Measurements from ENCODE around the gene STXBP6.
"Not testable (repeated sequence)": the region's sequence is repeated elsewhere in the genome, so short reads cannot be mapped to it uniquely, and the experiment has no call there.

Gene STXBP6

GRCh38 chr14:24838945-24839616 lies 210.9 kb downstream of the STXBP6 start:
- DNase-seq (ENCODE audit: low read depth in 2 of 2, low spot score in 1 of 2), result no peak

GRCh38 chr14:24837280-24838046 lies 212.5 kb downstream of the STXBP6 start:
- DNase-seq (ENCODE audit: low read depth in 2 of 2, low spot score in 1 of 2), result no peak

- DNase-seq (ENCODE audit: low read depth in 2 of 2, low spot score in 1 of 2), result not testable (repeated sequence)
These were observed 213.6 kb downstream of the STXBP6 start for GRCh38 chr14:24836324-24836723.

- DNase-seq (ENCODE audit: low read depth in 2 of 2, low spot score in 1 of 2), result no peak
These were observed 215.0 kb downstream of the STXBP6 start for GRCh38 chr14:24834956-24835355.

GRCh38 chr14:24833385-24833784 lies 216.6 kb downstream of the STXBP6 start:
- DNase-seq (ENCODE audit: low read depth in 2 of 2, low spot score in 1 of 2), result no peak

- DNase-seq (ENCODE audit: low read depth in 2 of 2, low spot score in 1 of 2), result no peak
These were observed 218.3 kb downstream of the STXBP6 start for GRCh38 chr14:24831677-24832076.

DNA sequence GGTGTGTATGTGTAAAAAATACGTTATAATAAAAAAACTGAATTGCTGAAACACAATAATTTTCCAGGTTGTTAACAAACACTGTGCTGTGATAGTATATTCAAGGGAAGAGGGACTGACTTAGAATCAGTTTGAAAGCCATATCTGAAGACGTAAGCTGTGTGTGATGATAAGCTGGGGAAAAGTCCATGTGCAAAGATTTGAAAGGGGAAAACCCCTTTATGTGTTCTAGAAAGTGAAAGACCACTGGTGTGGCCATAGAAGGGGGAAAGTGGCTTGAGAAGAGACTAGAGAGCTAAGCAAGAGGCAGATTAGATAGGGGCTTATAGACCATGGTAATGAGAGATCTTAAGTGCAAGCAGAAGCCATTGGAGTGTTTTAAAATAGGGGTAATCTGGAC lies 220.1 kb downstream of the STXBP6 start:
- no peak for DNase-seq (ENCODE audit: low read depth in 2 of 2, low spot score in 1 of 2)

- DNase-seq (ENCODE audit: low read depth in 2 of 2, low spot score in 1 of 2), result no peak
These were observed 221.5 kb downstream of the STXBP6 start for GRCh38 chr14:24828486-24828885.

DNA sequence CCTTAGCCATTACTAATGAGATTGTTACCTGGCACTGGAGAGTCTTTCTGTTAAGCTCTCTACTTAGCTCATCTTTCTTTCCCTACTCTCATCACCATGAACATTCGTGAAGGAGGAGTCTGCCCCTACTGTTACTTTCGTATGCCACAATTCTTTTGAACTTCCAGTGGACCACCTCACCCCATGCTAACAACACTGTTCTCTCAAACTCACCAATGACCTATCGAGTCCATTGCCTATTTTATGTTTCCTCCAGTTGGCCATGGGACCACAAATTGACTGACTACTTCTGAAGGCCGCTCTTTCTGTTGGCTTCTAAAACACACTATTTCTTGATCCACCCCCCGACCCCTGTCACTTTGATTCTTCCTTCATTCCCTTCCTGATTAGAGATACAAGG lies 223.6 kb downstream of the STXBP6 start:
- no peak for DNase-seq (ENCODE audit: low read depth in 2 of 2, low spot score in 1 of 2)

GRCh38 chr14:24820616-24821015 lies 229.3 kb downstream of the STXBP6 start:
- no peak for DNase-seq (ENCODE audit: low read depth in 2 of 2, low spot score in 1 of 2)

GRCh38 chr14:24818823-24819341 lies 231.1 kb downstream of the STXBP6 start:
- no peak for DNase-seq (ENCODE audit: low read depth in 2 of 2, low spot score in 1 of 2)

- no peak for DNase-seq (ENCODE audit: low read depth in 2 of 2, low spot score in 1 of 2)
These were observed 231.7 kb downstream of the STXBP6 start for GRCh38 chr14:24818058-24818822.

DNA sequence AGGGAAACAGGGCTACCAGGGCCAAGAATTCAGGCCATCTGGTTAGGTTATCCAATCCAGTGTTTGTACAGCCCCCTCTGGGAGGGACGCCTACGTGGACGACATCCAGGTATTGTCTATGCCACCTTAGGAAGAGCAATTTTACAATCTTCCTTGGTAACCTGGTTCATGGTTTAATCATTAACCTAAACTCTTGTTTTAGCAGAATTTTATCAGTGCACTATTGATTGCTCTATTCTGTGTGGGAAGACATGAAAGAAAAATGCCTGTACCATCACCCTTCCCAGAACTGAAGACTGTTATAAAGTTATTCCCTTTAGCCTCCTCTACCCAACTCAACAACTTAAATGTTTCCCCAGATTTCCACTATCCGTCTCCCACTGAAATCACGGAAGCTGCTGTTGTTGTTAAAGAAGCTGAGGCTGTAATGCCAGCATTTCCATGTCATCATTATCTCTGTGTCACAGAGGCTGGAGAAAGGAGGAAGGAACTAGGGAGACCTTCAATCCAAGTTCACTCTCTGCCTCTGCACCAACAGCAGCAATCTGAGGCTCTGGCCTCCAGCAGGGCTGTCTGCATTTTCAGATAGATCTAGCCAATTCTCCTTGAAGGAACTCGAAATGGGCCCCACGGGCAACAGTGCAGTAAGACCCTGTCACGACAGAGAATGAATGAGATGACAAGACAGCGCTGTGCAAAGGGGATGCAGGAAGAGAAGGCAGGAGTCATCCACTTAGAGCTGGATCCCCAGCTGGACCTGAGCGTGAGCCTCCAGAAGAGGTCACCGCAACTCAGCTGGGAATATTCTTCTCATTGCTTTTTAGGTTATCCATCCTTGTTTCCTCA lies 232.5 kb downstream of the STXBP6 start:
- no peak for DNase-seq (ENCODE audit: low read depth in 2 of 2, low spot score in 1 of 2)

DNA sequence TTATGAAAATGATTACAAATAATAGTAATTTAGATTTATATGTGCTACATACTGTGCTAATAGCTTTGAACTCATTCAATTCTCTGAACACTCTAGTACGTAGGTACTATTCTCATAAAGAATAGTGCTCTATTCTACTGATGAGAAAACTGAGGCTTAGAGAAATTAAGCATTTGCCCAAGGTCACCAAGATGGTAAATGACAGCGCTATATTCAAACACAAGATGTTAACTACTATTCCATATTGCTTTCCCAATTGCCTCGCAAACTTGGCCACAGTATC lies 233.1 kb downstream of the STXBP6 start:
- DNase-seq (ENCODE audit: low read depth in 2 of 2, low spot score in 1 of 2), result no peak

DNA sequence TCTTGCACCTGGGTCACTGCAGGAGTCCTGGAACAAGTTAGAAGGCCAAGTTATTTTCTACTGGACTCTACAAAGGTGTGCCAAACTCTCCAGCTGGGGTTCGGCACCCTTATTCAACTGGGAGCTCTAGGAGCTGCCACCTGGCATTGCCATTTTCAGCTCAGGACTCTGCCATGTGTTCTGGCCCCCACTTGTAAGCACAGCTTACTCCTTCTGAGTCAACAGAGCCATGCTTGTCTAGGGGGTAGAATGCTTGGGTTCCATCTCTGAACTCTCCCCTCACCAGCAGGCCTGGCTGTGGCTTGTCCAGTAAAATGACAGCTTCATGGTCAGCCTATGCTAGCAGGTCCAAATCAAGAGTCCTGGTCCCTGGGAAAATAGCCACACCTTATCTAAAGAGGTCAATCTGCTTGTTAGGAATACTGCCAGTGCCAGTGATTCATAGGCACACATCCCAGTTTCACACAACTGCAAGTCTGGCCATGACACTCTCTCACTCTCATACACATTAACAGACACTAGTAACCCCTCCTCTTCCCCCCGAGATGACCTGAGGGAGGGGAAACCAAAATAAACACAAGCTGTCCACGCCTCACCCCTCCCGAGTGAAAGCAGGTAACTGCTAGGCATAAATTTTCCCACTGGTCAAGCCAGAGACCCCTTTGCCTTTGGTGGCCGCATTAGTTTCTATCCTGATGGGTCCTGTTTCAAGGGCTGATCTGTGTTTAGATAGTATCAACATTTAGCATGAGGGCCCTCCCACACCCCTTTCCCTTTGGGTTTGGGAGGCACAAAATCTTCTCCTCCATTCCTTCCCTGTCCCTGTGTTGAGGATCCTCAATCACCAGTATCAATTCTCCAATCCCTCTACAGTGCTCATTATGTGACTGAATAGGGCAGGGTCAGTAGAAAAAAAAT lies 233.7 kb downstream of the STXBP6 start:
- DNase-seq (ENCODE audit: low read depth in 2 of 2, low spot score in 1 of 2), result no peak

DNA sequence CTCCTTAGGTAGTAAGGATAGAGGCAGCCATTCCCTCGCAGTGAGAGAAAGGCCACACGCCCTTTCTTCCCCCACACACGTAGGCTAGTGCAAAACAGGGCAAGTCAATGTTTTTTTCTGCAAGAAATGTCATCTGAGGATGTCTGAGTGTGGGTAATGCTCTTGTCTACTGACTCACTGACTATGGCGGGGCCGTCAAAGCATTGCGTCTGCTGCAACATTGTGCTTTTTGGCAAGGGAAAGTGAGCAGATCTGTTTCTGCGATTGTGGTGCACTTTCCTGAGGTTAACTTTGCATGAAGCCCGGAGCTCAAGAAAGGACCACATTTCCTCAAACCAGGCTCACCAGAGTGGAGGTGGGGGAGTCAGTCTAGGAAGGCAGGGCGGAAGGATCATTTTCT lies 234.4 kb downstream of the STXBP6 start:
- no peak for DNase-seq (ENCODE audit: low read depth in 2 of 2, low spot score in 1 of 2)

DNA sequence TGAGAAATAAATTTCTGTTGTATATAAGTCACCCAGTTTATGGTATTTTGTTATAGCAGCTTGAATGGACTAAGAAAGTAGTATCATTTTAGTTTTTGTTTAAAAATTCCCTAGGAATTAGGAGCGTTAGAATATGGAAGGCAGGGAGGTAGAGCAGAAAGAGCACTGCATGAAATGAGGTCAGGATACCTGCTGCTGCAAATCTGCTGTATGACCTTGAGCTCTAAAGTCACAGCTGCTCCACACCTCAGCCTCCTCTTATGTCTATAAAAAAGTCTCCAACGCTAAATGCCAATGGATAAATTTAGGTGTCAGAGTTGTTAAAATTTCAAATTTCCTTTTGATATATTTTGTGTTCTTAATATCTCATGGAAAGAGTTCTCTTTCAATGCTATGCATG lies 235.0 kb downstream of the STXBP6 start:
- no peak for DNase-seq (ENCODE audit: low read depth in 2 of 2, low spot score in 1 of 2)

DNA sequence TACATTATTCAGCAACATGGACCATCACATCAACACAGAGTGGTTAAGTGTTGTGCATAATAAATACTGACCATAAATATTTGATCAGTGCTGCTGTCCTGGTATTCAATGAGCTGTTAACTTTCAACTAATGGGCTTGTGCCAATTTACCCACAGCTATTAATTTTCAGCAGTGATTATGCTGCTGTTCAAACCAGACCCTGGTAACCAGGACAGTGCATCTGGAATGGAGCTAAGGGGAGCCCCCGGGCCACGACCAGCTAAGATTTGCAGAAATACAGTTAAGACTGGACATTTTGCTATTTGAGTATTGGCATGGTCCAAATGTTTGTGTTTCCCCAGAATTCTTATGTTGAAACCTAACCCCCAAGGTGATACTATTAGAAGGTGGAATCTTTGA lies 235.6 kb downstream of the STXBP6 start:
- DNase-seq (ENCODE audit: low read depth in 2 of 2, low spot score in 1 of 2), result no peak

DNA sequence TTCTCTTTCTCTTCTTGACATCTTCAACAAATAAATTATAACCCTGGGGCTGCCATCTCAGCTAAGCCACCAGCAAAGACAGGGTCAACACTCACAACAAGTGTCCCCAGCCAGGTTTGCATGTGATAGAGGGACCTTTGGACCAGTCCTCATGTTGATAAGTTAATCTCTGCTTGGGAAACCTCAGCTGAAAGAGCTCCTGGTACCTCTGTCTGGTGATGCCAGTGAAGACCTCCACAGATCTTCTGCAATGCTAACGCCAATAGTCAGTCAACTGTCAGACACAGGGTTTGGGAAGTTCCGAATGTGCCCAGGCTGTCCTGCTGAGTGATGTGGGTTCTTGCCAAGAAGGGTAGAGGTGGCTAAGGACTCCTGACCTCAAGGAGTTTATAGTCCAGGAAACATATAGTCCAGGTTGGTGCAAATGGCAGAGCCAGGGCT lies 236.1 kb downstream of the STXBP6 start:
- no peak for DNase-seq (ENCODE audit: low read depth in 2 of 2, low spot score in 1 of 2)
